ENCODE results near the gene TTLL11.

The TTLL11 gene

GRCh38 chr9:121785673-121786542, 307.2 kb downstream of the TTLL11 start:
- DNase-seq (ENCODE audit: low read depth): no peak

DNA sequence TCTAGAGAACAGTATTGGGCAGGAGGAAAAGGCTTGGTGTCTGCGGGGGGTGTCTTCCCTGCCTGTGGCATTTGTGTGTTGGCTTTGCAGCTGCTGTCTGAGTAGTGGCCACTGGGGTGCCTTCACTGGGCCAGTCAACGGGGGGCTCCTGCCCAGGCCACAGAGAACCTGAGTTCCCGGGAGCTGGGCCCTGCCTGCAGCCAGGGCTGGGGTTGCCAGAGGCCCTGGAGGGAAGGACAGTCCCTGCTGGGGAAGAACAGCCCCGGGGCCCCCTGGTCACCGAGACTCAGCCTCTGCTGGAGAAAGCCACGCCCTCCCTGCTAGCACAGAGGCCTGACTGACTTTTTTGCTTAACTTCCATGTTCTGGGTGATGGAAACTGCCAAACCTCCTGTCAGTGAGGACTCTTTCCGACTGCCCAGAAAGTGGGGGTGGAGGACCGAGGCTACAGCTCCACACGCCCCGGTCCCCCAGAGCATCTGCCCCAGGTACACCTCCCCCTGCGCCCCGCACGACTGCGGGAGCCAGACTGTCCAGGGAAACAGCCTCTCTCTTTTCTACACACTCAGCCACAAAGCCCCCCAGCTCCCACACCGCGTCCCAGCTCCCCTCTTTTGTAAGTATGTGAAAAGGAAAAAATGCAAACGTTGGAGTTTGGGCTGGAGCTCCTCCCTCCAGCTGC, 308.2 kb downstream of the TTLL11 start:
- no peak for DNase-seq (ENCODE audit: low read depth)

DNA sequence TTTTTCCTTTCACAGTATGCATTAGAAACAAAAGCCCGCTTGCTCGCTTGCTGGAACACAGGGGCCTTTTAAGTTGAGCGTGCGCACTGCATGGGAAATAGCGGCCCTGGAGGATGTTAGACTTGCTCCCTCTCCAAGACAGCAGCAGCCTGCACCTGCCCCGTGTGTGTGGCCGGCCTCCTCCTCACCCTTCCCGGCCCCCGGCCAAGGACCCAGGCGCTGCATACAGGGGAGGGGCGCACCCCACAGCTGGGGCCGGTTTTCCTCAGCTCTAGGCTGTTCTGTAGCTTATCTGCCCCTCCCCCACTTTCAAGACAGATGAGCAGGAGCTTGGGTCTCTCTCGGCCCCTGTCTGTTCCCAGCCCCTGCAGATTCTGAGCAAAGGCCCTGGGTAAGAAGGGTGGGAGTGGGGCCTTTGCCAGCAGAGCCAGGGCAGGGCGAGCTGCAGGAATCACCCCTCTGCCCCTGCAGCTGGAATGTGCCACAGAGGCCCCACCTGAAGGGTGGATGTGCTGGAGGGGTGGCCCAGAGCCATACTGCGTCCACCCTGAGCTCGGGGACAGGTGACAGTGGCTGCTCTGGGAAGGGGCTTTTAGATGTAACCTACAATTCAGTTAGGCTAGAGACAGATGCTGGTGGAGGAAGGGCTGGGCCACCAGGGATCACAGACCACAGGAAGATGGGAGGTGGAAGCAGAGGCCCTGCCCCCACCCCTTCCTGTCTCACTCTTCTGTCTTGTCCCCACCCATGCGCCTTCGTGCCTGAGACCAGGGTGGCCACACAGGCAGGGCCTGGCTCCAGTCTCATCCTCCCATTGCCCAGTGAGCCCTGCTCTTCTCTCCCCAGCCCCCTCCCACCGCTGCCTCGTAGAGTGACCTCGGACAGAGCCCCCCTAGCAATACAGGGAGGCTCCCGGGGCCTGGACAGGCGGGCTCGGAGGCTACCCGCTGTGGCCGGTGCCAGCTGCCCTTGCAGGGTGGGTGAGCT, 309.3 kb downstream of the TTLL11 start:
- no peak for DNase-seq (ENCODE audit: low read depth)

DNA sequence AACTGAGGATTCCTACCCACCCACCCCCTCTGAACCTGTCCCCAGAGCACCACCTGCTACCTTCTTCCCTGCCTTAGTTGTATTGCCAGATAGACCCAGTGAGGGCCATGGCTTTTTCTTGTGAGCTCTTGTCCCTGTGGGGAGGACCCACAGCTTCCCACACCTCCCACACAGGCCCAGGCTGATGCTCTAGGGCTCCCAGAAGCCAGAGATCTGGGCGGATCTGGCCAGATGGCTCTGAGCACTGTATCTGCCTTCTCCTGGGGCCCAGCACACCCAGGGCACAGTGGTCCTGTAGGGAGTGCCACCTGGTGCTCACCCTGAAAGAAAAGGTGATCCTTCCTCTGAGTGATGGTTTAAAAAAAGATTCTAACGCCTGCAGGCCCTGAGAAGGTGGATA, 310.0 kb downstream of the TTLL11 start:
- DNase-seq (ENCODE audit: low read depth): no peak

GRCh38 chr9:121782514-121783110, 310.5 kb downstream of the TTLL11 start:
- DNase-seq (ENCODE audit: low read depth): no peak

GRCh38 chr9:121781701-121782464, 311.2 kb downstream of the TTLL11 start:
- DNase-seq (ENCODE audit: low read depth): no peak

- no peak for DNase-seq (ENCODE audit: low read depth)
These were observed 312.0 kb downstream of the TTLL11 start for GRCh38 chr9:121781145-121781548.

DNA sequence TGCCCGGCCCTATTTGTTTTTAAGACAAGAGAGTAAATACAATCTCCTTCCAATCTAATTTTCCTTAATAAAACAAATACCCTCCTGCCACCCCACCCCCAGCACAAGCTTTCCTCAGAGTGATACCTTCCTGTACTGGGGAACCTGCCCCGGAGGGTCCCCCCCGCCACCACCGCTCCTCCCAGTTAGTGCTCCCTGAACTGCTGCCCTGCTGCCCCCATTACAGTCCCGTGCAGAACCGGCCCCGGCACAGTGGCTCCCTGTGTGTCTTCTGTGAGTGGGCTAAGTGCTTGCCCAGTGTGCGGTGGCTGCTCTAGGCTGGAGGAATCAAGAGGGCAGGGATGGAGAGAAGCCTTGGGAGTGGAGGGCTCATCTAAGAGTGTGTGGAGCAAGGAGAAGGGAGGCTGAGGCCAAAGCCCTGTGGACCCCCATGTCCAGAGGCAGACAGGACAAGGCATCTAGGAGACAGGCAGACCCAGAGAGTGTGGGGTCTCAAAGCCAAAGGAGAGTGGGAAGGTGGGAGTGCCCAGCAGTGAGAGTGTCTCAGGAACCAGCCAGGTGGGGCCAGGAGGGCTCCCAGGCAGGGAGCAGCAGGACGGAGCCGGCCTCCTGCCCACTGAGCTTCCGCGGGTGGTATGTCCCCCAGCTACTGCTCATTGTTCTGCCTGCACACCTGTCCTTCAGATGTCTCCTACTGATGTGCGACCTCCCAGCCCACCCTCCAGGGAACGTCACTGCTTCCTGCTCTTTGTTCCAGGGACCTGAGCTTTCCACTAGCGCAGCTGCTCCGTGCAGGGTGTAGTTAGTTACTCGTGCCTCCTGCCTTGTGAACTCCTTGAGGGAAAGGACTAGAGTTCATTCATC, 312.7 kb downstream of the TTLL11 start:
- DNase-seq (ENCODE audit: low read depth): no peak

GRCh38 chr9:121779381-121780117, 313.6 kb downstream of the TTLL11 start:
- DNase-seq (ENCODE audit: low read depth): no peak

GRCh38 chr9:121778252-121779225, 314.6 kb downstream of the TTLL11 start:
- DNase-seq (ENCODE audit: low read depth): no peak

DNA sequence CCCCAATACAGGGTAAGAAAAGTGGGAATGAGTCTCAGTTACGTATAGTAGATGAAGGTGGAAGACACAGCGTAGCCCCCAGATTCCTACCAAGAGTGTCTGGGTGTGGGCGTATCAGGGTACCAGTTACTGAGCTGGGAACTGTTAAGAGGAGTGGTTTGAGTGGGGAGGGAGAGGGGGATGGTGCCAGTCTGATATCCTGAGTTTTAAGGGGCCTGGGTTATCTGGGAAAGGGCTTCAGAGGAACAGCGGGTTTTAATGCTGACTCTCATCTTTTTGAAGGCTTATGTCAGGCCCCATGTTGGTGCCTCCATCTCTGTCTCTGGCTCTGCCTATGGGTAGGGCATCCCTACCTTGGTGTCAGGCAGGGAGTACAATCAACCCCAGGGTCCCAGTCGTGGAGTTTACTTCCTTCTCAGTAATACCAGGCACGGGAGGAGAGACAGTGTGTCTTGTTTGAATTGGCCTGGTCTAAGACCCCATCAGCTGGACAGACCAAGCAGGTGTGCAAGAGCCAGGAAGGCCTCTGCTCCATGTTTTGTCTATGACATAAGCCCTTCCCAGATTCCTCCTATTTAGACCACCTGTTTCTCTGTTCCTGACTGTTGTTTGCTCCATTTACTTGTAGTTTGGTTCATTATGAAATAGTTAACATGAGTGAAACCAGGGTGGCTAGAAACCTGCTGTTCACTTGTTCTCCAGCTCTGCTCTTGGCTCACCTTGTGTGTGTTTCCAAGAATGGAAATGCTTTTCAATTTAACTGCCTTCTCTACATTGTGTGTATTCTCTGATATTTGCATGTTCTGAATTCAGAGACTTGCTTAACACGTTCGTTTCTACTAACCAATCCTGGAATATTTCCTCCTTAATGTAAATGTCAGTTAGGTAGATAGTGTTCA, 316.1 kb downstream of the TTLL11 start:
- no peak for DNase-seq (ENCODE audit: low read depth)

DNA sequence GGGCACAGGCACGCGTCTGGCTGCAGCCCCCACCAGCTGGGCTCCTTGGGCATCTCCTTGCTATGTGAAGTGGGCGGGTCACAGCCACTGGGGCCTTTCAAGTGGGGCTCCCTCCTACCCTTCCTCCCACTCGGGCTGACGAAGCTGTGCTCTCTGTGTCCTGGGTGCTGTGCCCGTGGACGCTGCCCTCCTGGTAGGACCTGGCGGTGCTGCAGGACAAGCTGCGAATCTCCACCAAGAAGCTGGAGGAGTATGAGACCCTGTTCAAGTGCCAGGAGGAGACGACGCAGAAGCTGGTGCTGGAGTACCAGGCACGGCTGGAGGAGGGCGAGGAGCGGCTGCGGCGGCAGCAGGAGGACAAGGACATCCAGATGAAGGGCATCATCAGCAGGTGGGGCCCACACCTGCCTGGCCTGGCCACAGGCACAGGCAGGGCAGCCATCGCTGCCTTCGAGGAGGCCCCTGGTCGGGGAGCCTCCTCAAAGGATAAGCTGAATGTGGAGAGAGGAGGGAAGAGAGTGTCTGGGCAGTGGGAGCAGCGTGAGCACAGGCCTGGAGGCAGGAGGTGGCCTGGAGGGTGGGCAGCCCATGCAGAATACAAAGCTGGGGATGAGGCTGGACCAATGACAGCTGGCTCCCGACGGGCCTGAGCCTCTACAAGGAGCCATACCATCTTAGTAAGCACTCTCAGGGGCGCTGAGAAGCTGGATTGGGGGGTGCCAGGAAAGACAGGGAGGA, 316.9 kb downstream of the TTLL11 start:
- DNase-seq (ENCODE audit: low read depth): no peak

DNA sequence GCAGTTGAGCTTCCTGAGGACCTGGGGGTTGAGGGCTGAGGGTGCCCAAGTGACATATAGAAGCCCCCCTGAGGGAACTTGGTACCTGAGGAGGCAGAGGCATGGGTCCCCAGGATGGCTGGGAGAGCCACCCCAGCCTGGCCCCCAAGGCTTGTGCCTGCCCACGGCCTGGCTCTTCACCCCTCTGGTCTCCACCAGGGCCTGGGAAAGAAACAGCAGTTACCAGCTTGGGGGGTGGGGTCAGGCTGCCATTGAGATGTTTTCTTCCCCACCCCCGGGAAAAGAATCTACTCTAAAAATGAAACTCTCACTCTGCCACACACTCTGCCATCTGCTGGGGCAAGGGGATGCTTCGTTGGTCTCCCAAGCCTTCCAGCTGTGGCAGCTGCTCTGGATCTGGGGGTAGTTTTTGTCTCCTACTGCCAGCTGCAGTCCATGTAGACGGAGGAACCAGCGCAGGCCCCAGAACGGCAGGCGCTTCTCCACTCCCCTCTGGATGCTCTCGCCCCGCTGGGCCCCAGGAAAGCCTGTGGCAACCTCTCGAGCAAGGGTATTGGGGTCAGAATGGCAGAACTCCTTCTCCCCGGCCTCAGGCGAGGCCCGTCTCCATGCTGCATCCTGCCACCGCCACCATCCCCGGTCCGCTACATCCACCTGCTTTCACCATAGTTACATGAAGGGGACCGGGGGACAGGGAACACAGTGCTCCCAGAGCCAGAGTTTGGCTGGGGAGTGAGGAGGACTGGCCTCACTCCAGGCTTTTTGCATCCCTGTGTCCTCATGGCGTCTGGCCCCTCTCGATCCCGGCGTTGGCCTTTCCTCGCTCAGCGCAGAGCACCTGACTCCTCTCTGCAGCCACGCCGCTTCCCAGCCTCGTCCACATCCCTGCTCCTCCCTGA, 318.1 kb downstream of the TTLL11 start:
- DNase-seq (ENCODE audit: low read depth): no peak

- DNase-seq (ENCODE audit: low read depth): no peak
These were observed 319.0 kb downstream of the TTLL11 start for GRCh38 chr9:121773954-121774714.
